GM13976 (cell line): ENCODE results near the gene MPPED2.

Source experiments
- DNase-seq: peaks from one replicate; pipeline ENCODE4 v3.0.0; 2012; ENCODE audit warnings: low spot score
- in situ Hi-C: fragments of 300-500 bp; cut with MboI; formaldehyde crosslinking; loops from one replicate; pipeline ENCODE4 v1.12.0; 2022; ENCODE audit warnings: low sequenced_read_pairs, mixed read lengths, inconsistent platforms; ENCODE audit not compliant: unreplicated experiment
- TF ChIP-seq, protein P1 (sequence below): IDR thresholded peaks from 2 replicates; pipeline ENCODE4 v1.5.1; 2012; ENCODE audit warnings: borderline replicate concordance, mild to moderate bottlenecking; ENCODE audit not compliant: insufficient read depth; ENCODE audit errors: extremely low read depth, missing control alignments, control extremely low read depth

Gene MPPED2

DNA sequence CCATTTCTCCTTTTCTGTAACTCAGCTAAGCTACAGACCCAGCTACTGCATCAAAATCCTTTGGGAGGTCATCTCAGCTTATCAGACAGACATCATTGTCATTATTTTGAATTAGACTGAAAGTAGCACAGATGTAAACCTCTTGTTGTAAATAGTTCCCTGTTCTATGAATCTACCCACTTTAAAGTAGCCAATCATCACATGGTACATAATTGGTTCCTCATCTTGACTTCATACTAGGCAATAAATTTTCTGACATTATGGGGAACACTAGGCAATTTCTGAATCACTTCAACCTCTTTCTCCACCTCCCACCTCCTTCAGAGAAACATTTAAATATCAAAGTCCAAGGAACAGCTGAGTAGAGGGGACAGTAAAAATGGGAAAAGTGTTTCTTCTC is 47.9 kb downstream of the MPPED2 start:
- TF ChIP-seq, protein P1, sequence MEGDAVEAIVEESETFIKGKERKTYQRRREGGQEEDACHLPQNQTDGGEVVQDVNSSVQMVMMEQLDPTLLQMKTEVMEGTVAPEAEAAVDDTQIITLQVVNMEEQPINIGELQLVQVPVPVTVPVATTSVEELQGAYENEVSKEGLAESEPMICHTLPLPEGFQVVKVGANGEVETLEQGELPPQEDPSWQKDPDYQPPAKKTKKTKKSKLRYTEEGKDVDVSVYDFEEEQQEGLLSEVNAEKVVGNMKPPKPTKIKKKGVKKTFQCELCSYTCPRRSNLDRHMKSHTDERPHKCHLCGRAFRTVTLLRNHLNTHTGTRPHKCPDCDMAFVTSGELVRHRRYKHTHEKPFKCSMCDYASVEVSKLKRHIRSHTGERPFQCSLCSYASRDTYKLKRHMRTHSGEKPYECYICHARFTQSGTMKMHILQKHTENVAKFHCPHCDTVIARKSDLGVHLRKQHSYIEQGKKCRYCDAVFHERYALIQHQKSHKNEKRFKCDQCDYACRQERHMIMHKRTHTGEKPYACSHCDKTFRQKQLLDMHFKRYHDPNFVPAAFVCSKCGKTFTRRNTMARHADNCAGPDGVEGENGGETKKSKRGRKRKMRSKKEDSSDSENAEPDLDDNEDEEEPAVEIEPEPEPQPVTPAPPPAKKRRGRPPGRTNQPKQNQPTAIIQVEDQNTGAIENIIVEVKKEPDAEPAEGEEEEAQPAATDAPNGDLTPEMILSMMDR: no peak
- in situ Hi-C loops: no loop called here
- no peak for DNase-seq

- in situ Hi-C loops: no loop called here
- no peak for DNase-seq
- TF ChIP-seq, protein P1: no peak
Observed at GRCh38 chr11:30535818-30536217, 50.3 kb downstream of the MPPED2 start.

DNA sequence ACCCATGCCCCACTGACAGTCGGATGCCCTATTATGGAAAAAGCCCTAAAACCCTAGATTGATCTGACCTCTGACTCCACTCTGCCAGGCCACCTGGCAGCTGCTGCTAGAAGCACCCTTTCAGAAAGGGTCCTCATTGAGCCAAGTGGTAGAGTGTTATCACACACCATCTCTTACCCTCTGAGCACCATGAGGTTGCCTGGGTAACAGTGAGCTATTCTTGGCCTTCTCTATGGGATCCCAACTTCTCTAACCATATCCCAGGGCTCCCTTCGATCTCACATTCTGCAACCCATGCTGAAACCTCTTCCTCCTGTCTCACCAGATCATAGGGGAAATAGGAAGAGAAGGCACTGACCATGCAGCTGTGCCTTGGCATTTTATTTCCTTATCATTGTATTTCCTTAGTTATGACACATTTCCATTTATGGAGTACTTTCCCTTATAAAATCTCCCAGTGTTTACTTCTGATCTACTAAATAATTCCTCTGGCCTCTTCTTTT is 52.7 kb downstream of the MPPED2 start:
- DNase-seq: no peak
- TF ChIP-seq, protein P1: no peak
- in situ Hi-C loops: no loop called here

DNA sequence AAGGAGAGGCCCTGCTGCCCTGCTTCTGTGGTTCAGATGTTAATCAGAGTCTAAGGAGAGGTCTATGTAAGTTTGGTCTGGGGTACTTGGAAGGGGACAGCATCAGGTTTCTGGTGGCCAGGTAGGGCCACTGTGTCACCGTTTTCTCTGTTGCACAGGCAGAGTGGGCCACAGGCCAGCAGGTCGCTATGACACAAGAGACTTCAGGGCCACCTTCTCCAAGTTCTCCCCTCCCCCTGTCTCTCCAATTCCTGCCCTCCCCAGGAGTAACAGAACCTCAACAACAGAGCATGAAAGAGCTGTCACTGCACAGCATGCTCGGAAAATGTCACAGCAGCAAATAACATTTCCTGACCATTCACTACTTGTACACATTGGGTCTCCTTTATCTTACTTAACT is 58.6 kb downstream of the MPPED2 start:
- in situ Hi-C loops: no loop called here
- TF ChIP-seq, protein P1: no peak
- DNase-seq: no peak

- DNase-seq: no peak
- TF ChIP-seq, protein P1: no peak
- in situ Hi-C loops: no loop called here
Observed at GRCh38 chr11:30526558-30526957, 59.6 kb downstream of the MPPED2 start.

DNA sequence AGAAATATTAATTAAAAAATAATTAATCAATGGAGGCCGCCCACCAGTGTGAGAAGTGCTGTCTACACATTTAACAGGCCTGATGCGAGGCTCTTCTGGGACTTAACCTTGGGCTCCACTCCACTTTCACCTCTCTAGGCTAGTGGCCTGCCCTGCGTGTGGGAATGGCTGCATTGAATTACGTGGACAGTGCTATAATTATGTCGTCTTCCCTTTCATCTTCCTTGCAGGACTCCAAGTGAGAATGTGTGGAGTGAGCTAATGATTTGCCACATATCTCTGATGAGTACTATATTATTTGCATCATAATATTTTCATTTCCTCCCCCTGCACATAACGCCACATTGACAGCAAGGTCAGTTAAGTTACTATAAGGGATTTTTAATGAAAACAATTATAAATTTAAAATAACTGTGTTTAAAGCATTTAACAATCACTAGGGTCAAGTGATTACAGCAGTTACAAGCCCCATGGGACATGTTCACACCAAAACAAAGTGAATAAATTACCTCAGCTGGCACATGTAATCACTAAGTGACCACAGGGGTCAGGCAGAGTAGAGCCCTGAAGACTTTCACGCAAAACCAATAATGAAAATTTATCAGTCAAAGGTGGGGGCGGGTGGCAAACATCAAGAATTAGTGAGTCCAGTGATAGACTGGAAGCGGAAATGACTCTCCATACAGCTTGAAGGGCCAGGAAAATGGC is 63.5 kb downstream of the MPPED2 start:
- no peak for DNase-seq
- in situ Hi-C loops: no loop called here
- TF ChIP-seq, protein P1: no peak
